GM18517 (cell line): ENCODE results near the gene PDZD2.
"Not testable (repeated sequence)": the region's sequence is repeated elsewhere in the genome, so short reads cannot be mapped to it uniquely, and the experiment has no call there.

Experiments used
- ATAC-seq: cut with Tn5 transposase; IDR thresholded peaks from one replicate; pipeline ENCODE4 v1.9.1; 2021; ENCODE audit warnings: mild to moderate bottlenecking, moderate library complexity; ENCODE audit not compliant: unreplicated experiment

PDZD2 gene

DNA sequence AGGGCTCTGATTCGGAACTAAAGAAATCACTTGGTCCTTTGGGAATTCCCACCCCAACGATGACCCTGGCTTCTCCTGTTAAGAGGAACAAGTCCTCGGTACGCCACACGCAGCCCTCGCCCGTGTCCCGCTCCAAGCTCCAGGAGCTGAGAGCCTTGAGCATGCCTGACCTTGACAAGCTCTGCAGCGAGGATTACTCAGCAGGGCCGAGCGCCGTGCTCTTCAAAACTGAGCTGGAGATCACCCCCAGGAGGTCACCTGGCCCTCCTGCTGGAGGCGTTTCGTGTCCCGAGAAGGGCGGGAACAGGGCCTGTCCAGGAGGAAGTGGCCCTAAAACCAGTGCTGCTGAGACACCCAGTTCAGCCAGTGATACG lies 451.8 kb downstream of the PDZD2 start:
- no peak for ATAC-seq

DNA sequence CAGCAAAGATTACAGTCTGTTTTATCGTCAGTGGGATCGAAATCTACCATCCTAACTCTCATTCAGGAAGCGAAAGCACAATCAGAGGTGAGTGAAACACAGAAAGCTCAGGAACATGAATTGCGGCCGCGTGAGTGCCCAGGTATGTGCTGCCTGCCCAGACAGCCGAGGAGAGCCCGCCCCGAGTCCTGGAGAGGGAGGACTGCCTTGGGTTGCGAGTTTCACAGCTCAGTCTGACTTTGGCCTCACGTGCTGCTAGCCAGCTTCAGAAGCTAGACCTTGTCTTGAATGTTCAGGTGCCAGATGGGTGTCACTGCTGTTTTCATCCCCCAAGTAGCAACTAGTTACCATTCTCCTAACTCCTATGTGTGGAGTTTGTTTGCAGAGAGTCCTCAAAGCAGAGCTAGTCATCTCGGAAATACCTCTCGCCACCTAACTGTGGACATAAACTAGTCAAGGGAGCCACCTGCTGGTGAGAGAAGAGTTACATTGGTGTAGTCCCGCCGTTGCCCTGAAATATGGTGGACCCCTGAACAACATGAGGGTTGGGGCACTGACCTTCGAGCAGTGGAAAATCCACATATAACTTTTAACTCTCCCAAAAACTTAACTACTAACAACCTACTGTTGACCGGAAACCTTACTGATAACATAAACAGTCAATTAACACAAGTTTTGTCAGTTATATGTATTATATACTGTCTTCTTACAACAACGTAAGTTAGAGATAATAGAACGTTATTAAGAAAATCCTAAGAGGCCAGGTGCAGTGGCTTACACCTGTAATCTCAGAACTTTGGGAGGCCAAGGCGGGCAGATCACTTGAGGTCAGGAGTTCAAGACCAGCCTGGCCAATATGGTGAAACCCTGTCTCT lies 454.2 kb downstream of the PDZD2 start:
- peak; percentile 88 for ATAC-seq

GRCh38 chr5:32094691-32095090 lies 455.8 kb downstream of the PDZD2 start:
- no peak for ATAC-seq

DNA sequence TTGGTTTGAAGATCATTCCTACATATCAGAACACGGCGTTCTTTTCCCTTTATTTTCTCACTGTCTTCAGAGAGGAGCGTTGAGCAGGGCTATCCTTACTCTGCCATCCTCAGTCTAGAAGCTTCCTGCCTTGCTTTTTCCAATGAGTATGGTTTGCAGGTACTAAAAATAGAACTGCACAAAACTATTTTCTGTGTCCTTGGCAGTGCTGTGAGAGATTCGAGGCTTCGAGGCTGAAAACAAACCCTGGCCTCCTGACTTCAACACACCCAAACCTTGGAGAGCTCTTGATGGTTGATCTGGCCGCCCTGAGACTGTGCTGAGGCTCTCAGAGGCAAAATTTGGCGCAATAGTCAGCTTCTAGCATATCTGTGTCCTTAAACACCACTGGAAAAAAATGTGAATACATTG lies 456.3 kb downstream of the PDZD2 start:
- ATAC-seq: no peak

GRCh38 chr5:32096891-32097595 lies 458.1 kb downstream of the PDZD2 start:
- ATAC-seq: no peak

GRCh38 chr5:32098291-32098690 lies 459.4 kb downstream of the PDZD2 start:
- no peak for ATAC-seq

GRCh38 chr5:32098890-32099310 lies 460.0 kb downstream of the PDZD2 start:
- ATAC-seq: no peak

- ATAC-seq: no peak
Measured at GRCh38 chr5:32099486-32100035, 460.6 kb downstream of the PDZD2 start.

GRCh38 chr5:32100230-32100629 lies 461.3 kb downstream of the PDZD2 start:
- no peak for ATAC-seq

DNA sequence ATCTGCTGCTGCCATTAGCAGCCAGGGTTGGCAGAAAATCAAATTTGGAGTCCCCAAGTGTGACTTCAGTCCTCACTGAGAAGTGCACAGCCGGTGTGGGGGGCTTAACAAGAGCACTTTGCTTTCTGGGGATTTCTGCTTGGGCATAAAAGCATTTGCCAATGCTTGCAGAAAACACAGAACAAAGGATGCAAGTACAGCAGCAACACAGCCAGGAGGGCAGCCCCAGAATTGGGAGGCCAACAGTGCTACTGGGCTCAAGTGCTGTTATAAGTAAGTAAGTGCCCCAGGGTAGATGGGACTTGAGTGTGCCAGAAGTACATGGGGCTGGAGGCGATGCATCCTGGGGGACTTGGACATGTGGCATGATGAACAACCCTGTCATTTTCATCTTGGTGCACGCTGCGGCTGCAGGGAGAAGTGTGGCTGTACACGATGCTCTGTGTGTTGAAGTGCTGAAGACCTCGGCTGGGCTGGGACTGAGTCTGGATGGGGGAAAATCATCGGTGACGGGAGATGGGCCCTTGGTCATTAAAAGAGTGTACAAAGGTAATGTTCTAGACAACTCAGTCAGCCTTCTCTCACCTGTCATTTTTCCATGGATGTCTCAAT lies 461.9 kb downstream of the PDZD2 start:
- no peak for ATAC-seq

DNA sequence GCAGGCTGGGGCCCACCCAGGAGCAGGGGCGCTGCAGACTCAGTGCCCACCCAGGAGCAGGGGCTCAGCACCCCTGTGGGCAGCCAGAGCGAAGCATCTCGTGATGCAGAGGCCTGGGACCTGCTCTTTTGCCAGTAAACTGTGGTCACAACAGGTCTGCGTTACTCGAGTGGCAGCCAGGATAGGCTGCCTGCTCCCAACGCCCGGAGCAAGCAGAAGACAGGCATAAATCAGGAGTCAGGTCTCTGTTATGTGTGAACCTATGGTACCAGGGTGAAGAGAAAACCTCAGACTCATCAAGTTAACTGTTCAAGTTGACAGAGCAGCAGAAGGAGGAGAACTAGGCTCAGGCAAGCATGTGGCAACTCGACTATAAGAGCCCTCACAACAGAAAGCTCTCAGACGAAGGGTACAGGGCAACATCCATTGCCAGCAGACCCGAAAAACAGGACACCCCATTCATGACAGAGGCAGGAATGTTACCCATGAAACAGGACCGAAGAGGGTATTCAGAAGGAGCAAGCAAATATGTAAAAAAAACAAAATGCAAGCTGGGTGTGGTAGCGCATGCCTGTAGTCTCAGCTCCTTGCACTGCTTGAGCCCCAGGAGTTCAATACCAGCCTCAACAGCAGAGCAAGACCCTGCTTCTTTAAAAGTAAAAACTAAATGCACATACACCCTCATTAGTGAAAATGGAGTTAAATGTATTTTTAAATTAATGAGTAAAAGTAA lies 463.5 kb downstream of the PDZD2 start:
- ATAC-seq: no peak

DNA sequence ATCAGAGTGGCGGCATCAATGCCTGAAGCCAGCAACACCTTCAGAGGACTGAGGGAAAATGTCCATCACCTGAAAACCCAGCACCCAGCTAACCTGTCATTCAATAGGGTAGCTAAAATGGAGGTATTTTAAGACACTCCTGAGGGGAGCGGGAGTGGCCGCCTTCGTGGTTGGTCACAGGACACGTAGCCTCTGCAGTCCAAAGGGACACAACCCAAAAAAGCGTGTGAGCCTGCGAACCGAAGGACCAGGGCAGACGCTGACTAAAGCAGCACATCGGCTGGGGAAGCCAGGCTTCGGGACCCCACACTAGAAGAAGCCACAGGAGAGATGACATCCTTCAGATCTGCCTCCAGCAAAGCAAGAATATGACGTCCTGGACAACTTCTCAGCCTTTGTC lies 464.6 kb downstream of the PDZD2 start:
- ATAC-seq: no peak

DNA sequence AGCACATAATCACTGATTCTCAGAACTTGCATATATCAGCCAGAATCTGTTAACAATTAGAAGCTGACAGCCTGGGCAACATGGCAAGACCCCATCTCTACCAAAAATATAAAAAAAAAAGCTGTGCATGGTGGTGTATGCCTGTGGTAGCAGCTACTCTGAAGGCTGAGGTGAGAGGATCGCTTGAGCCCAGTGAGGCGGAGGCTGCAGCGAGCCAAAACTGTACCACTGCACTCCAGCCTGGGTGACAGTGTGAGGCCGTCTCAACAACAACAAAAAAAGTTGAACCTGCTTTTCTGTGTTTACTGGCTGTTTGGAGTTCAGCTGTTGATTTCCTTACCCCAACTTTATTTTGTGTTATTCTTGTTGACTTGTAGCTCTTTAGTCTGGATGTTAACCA lies 468.4 kb downstream of the PDZD2 start:
- no peak for ATAC-seq

GRCh38 chr5:32108167-32108566 lies 469.2 kb downstream of the PDZD2 start:
- no peak for ATAC-seq

GRCh38 chr5:32109236-32109635 lies 470.3 kb downstream of the PDZD2 start:
- no peak for ATAC-seq

DNA sequence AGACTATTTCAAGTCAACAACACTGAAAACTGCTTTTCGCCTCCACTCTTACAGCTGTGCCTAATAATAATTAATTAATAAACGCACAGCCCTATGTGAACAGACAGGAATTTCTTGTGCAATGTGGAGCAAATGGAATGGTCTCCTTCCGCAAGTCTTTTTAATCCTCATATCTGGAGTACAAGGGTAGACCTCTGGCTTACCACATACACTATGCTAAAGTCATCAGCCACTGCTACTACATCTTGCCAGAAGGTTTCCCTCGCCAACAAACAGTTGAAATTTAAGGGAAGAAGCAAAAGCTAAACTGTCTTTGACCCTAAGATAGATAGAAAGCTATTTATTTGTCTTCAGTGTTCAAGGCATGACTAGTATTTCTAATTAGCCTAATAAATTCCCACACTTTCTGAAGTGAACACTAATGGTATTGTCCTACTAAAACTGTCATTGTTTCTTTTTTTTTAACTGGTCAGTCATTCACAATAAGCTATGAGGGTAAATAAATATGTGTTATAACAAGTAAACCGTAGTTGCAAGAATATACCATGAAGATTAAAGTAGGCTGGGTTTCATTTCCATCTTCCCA lies 471.3 kb downstream of the PDZD2 start:
- no peak for ATAC-seq

DNA sequence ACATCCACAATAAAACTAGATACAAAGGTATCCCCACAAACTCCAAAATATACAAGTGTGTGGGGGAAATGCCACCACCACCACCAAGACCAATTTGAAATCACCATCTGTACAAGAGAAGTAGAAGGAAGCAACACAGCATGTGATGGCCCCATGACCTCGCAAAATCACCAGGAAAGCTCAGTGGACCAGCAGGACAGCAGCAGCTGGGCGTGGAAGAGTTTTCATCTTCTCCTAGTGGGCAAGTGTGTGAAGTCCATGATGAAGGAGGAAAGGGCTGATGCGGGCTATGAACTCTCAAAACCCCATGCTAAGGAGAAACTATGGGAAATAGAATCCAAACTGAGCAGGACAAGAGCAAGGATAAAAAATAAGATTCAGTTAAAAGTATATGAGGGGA lies 477.1 kb downstream of the PDZD2 start:
- ATAC-seq: no peak

- ATAC-seq: no peak
Measured at GRCh38 chr5:32116574-32117313, 477.8 kb downstream of the PDZD2 start.

DNA sequence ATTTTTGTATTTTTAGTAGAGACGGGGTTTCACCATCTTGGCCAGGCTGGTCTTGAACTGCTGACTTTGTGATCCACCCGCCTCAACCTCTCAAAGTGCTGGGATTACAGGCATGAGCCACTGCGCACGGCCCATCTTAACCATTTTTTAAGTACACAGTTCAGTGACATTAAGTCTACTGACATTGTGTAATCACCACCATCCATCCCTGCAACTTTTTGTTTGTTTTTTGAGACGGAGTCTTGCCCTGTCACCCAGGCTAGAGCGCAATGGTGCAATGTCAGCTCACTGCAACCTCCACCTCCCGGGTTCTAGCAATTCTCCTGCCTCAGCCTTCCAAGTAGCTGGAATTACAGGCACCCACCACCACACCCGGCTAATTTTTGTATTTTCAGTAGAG lies 480.0 kb downstream of the PDZD2 start:
- ATAC-seq: not testable (repeated sequence)
